ENCODE results near the gene SLC25A47. TPM values are rescaled to one million over a fixed set of nuclear protein-coding genes. Genes with fewer than 3 reads are reported as not detected.

SLC25A47 gene
- total RNA-seq, 2 donors from 2014 or later = not detected

- peak overlapping the region in 1 of 2 donors; percentile 10 for H3K27ac ChIP-seq
- H3K36me3 ChIP-seq = no peaks in the 10 kb centered on the region
- no peaks in the 10 kb centered on the region for H3K9me3 ChIP-seq
- no peaks in the 10 kb centered on the region for H3K27me3 ChIP-seq
- H3K4me3 ChIP-seq = no peak overlapping the region
- TF ChIP-seq CTCF (IDR thresholded peaks at IDR 0.05) = peak in 1 of 2 donors; percentile 68
- H3K4me1 ChIP-seq = peaks cover 0 to 46% of the 10 kb centered on the region in 2 donors
- DNase-seq (ENCODE audit: low spot score) = no peak
These were observed 20.0 kb upstream of the SLC25A47 start for GRCh38 chr14:100303179-100303578.

- no peak for TF ChIP-seq CTCF (IDR thresholded peaks at IDR 0.05)
- no peaks in the 10 kb centered on the region for H3K9me3 ChIP-seq
- no peaks in the 10 kb centered on the region for H3K36me3 ChIP-seq
- H3K27me3 ChIP-seq = no peaks in the 10 kb centered on the region
- no peak overlapping the region for H3K4me3 ChIP-seq
- peaks cover 0 to 42% of the 10 kb centered on the region in 2 donors for H3K4me1 ChIP-seq
- peak overlapping the region in 1 of 2 donors; percentile 80 for H3K27ac ChIP-seq
- no peak for DNase-seq (ENCODE audit: low spot score)
These were observed 19.2 kb upstream of the SLC25A47 start for GRCh38 chr14:100303925-100304324.

GRCh38 chr14:100304825-100305323 lies 18.3 kb upstream of the SLC25A47 start:
- DNase-seq (ENCODE audit: low spot score) = peak; percentile 73
- Histone ChIP-seq H3K27me3 (no peaks in the 10 kb centered on the region), H3K36me3 (no peaks in the 10 kb centered on the region), H3K4me3 (peak overlapping the region; percentile 54 to 97), H3K27ac (peak overlapping the region; percentile 80 to 94), H3K4me1 (peaks cover 0 to 42% of the 10 kb centered on the region in 2 donors), H3K9me3 (no peaks in the 10 kb centered on the region)
- TF ChIP-seq CTCF (IDR thresholded peaks at IDR 0.05) = no peak

GRCh38 chr14:100305324-100306100 lies 17.6 kb upstream of the SLC25A47 start:
- H3K4me1 ChIP-seq = peaks cover 0 to 42% of the 10 kb centered on the region in 2 donors
- DNase-seq (ENCODE audit: low spot score) = no peak
- H3K9me3 ChIP-seq = no peaks in the 10 kb centered on the region
- H3K36me3 ChIP-seq = no peaks in the 10 kb centered on the region
- no peak for TF ChIP-seq CTCF (IDR thresholded peaks at IDR 0.05)
- H3K4me3 ChIP-seq = peak overlapping the region; percentile 54 to 97
- H3K27me3 ChIP-seq = no peaks in the 10 kb centered on the region
- peak overlapping the region; percentile 80 to 94 for H3K27ac ChIP-seq

GRCh38 chr14:100306101-100306997 lies 16.8 kb upstream of the SLC25A47 start, which contains the start of gene SLC25A29:
Gene SLC25A29, minus strand, starts transcription at chr14:100306444. Its CDS starts 212 bp downstream, at chr14:100306232.
- no peak for TF ChIP-seq CTCF (IDR thresholded peaks at IDR 0.05)

More at GRCh38 chr14:100306101-100306997, 16.8 kb upstream of the SLC25A47 start, which contains the start of gene SLC25A29:
- Histone ChIP-seq H3K4me3 (peak within 1 kb of the TSS; percentile 54 to 97), H3K9me3 (no peaks in the 10 kb centered on the region), H3K4me1 (peaks cover 0 to 42% of the 10 kb centered on the region in 2 donors), H3K27me3 (no peaks in the 10 kb centered on the region), H3K27ac (peak within 1 kb of the TSS; percentile 80 to 94), H3K36me3 (no peaks in the 10 kb centered on the region)
- peak; percentile 83 for DNase-seq (ENCODE audit: low spot score)

All from right atrium auricular region (tissue), 2 donors.